ENCODE measurements around the gene ASPSCR1.

Gene ASPSCR1

DNA sequence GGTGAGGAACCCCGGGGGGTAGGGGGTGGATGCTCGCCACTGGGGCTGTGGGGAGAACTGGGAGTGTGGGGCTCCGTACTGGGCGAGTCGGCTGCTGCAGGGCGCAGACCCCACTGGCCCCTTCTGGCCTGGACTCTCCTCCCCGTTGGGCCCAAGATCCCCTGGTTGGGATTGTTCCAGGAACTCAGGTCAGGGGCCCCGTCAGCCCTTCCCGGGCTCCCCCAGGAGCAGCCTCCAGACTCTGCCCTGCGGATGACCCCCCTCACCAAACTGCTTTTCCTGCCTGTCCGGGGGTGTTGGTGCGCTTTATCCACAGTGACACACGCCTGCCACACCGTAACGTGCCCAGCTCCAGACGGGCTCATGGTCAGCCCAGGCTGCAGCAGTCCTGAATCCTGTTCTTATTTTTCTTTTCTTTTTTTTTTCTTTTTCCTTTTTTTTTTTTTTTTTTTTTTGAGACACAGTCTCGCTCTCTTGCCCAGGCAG is 24.2 kb downstream of the ASPSCR1 start:
- FAIRE-seq, result no peak

GRCh38 chr17:82003411-82004381 is 26.3 kb downstream of the ASPSCR1 start:
- peak; percentile 91 for FAIRE-seq

GRCh38 chr17:82004517-82005455 is 27.4 kb downstream of the ASPSCR1 start:
- no peak for FAIRE-seq

- no peak for FAIRE-seq
These were observed 28.4 kb downstream of the ASPSCR1 start for GRCh38 chr17:82005701-82006348.

GRCh38 chr17:82006468-82007227 is 29.2 kb downstream of the ASPSCR1 start:
- no peak for FAIRE-seq

GRCh38 chr17:82007228-82007494 is 29.7 kb downstream of the ASPSCR1 start:
- FAIRE-seq, result no peak

GRCh38 chr17:82007495-82008257 is 30.2 kb downstream of the ASPSCR1 start:
- no peak for FAIRE-seq

GRCh38 chr17:82008258-82008940 is 31.0 kb downstream of the ASPSCR1 start:
- FAIRE-seq, result no peak

- no peak for FAIRE-seq
These were observed 31.5 kb downstream of the ASPSCR1 start for GRCh38 chr17:82008941-82009405.

- no peak for FAIRE-seq
These were observed 32.0 kb downstream of the ASPSCR1 start for GRCh38 chr17:82009413-82009812.

DNA sequence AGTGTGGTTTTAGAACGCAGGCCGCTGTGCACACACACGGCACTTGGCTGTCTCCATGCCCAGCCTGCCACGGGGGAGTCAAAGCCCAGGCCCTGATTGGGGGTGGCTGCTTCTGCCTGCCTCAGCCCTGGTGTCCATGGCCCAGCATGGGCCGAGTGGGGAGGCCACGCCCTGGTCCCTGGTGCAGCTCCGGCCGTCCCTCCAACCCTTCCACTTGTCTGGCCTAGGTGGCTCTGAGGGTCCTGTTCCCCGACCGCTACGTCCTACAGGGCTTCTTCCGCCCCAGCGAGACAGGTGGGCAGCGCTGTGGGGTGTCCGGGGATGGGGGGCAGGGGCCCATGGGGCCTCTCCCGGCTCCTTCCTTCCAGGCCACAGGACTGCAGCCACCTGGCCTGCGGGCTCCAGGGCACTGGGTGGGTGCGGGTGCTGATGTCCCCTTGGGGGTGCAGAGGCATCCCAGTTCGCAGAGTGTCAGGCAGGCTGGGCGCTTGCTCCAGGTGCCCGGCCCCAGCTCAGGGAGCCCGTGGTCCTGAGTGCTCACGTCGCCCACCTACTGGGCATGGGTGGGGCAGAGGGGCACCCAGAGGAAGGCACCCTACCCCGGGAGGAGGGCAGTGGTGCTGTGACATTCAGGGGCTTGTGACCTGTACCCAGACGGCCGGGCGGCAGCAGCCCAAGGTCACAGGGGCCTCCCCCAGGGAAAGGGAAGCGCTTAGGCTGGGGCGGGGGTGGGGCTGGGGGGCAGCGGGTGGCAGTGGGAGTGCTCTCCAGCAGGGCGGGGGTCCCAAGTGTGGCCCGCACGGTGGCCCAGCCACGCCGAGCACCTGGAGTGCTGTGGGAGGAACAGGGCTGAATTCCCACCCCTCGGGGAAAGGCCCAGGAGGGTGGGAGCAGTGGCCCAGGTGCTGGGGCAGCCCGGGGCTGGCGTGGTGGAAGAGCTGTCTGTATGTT is 33.4 kb downstream of the ASPSCR1 start:
- no peak for FAIRE-seq

- FAIRE-seq, result no peak
These were observed 34.3 kb downstream of the ASPSCR1 start for GRCh38 chr17:82011617-82012187.

DNA sequence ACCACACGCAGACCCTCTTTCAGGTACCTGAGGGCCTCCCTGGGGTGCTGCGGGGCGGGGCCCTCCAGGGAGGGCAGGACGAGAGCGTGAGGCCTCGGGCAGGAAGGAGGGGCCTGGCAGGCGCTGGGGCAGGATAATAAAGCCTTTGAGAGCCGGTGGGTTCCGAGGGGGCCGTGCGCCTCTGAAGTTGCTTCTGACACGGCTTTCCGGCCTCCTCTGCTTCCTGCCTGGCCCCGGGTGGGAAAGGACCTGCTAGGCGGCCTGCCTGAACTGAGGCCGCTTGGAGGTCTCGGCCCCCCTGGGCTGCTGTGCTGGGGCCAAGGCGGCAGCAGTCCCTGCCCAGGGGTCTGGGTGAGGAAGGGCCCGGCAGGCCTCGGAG is 34.8 kb downstream of the ASPSCR1 start:
- no peak for FAIRE-seq

- FAIRE-seq, result no peak
These were observed 35.3 kb downstream of the ASPSCR1 start for GRCh38 chr17:82012640-82013295.

DNA sequence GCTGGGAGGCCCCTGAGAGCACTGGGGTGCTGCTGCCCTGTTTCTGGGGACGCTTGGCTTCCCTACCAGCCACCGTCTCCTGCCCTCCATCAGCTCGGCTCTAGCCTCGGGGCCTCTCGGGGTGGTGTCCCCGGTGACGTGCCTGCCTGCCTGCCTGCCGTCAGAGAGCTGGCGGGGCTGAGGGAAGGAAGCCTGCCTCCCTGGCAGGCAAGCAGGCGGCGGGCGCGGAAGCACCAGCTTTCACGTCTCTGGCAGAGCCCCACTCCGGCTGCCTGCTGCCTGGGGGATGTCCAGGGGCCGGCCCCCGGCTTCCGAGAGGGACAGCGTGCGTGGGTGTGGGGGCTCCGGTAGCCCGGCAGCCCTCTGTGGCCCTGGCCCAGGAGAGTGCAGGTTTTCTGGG is 35.9 kb downstream of the ASPSCR1 start:
- FAIRE-seq, result no peak

DNA sequence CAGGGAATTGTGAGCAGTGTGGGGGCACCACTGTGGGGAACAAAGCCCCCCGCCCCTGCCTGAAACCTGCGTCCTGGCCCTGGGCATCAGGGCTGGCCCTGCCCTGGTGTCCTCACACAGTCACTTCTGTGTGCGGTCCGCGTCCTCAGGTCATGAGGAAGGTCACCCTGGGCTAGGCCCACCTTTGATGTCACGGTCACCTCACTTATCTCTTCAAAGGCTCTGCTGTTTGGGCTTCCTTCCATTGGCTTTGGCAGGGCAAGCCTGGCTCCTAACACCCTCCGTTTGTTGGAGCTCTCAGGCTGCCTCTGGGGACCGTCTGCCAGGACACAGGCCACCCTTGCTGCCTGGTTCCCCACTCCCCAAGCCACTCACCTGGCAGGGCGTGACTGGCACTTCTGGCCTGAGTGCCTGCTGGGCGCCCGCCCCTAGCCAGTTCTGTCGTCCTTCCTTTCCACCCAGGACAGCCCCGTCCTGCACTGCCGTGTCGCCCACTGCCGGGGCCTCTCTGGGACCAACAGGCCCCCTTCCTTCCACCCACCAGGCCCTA is 36.4 kb downstream of the ASPSCR1 start:
- FAIRE-seq, result no peak

DNA sequence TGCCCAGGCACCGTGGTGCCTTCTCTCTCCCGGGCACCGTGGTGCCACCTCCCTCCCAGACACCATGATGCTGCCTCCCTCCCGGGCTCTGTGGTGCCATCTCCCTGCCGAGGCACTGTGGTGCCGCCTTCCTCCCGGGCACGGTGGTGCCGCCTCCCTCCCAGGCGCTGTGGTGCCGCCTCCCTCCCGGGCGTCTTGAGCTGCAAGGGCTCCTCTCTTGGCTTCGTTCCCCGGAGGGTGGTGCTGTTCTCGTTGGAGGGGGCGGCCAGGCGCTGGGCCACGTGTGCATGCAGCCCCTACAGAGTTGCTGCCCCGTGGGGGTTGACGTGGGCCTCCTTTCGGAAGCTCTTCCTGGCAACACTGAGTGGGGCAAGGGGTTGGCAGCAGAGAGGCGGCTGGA is 37.0 kb downstream of the ASPSCR1 start:
- FAIRE-seq, result no peak

- FAIRE-seq, result no peak
These were observed 37.5 kb downstream of the ASPSCR1 start for GRCh38 chr17:82014971-82015310.
